Esophagus muscularis mucosa (tissue), 4 donors: Measurements from ENCODE around the gene NUP37. TPM values are rescaled to one million over a fixed set of nuclear protein-coding genes. Genes with fewer than 3 reads are reported as not detected.
"Not testable (repeated sequence)": the region's sequence is repeated elsewhere in the genome, so short reads cannot be mapped to it uniquely, and the experiment has no call there.

Experiments
- DNase-seq: peaks from one replicate; pipeline ENCODE4 v3.0.0-alpha.2; 2017; ENCODE audit errors: extremely low spot score
- H3K27ac ChIP-seq, 4 donors: fragments of 200-600 bp; sonication (generic); replicated peaks in 1 of 4; 1 replicate in 3 of 4; 2 replicates in 1 of 4; pipeline ENCODE4 v1.5.1; 2016 to 2019; ENCODE audit warnings: mild to moderate bottlenecking in 1 of 4
- H3K27me3 ChIP-seq, 4 donors: fragments of 200-600 bp; sonication (generic); one replicate each; pipeline versions ENCODE4 v1.5.1 to v1.6.0; 2016 to 2019
- H3K36me3 ChIP-seq, 4 donors: fragments of 200-600 bp; sonication (generic); one replicate each; pipeline ENCODE4 v1.5.1; 2016 to 2019
- H3K4me1 ChIP-seq, 4 donors: fragments of 200-600 bp; sonication (generic); one replicate each; pipeline ENCODE4 v1.5.1; 2016 to 2019
- H3K4me3 ChIP-seq, 4 donors: fragments of 200-600 bp; sonication (generic); 1 replicate in 2 of 4; 2 replicates in 2 of 4; pipeline ENCODE4 v1.5.1; 2016 to 2019; ENCODE audit warnings: mild to moderate bottlenecking in 4 of 4, moderate library complexity in 1 of 4
- H3K9me3 ChIP-seq, 4 donors: fragments of 200-600 bp; sonication (generic); 1 replicate in 3 of 4; 2 replicates in 1 of 4; pipeline ENCODE4 v1.5.1; 2016 to 2019
- EP300 ChIP-seq: sonication (generic); formaldehyde crosslinking; IDR thresholded peaks from one replicate; pipeline ENCODE4 v1.6.1; 2017; ENCODE audit warnings: antibody characterized with exemption
- POLR2A ChIP-seq: fragments of 450-650 bp; IDR thresholded peaks from one replicate; pipeline ENCODE4 v1.6.1; 2017; ENCODE audit warnings: antibody characterized with exemption, moderate library complexity, mild to moderate bottlenecking, low read depth
- POLR2AphosphoS5 ChIP-seq, 2 donors: sonication (generic); formaldehyde crosslinking; IDR thresholded peaks; one replicate each; pipeline ENCODE4 v1.6.1; 2017; ENCODE audit warnings: antibody characterized with exemption in 2 of 2
- WGBS: methylation state at CpG from one replicate; pipeline ENCODE4 v1.1.5; 2018; 5-methylcytosine and 5-hydroxymethylcytosine counted together
- intact Hi-C: fragments of 100-400 bp; cut with DNase I; formaldehyde crosslinking; loops from one replicate; pipeline ENCODE4 v1.15.1; 2023
- total RNA-seq, 4 donors: library from RNA; depleted of rRNA; stranded (reverse); fragments of >200 nt; gene quantifications; one replicate each; pipeline versions ENCODE4 v1.1.0 to v1.2.1, GENCODE V29; 2016
- TF ChIP-seq, protein P1 (sequence below), 3 experiments: fragments of 200-600 bp in 2 of 3; fragments of 450-650 bp in 1 of 3; sonication (generic) in 2 of 3; IDR thresholded peaks; one replicate each; pipeline ENCODE4 v1.5.1; 2017 to 2019; ENCODE audit warnings: antibody characterized with exemption in 3 of 3, mild to moderate bottlenecking in 2 of 3, moderate library complexity in 1 of 3

The NUP37 gene
- total RNA-seq, 4 donors from 2014 or later = 9.9 to 23.3 (median 15.4) TPM

GRCh38 chr12:102144221-102144620, 24.3 kb upstream of the NUP37 start:
- H3K4me1 ChIP-seq = no peaks in the 10 kb centered on the region
- DNase-seq = no peak
- H3K36me3 ChIP-seq = no peaks in the 10 kb centered on the region
- no peaks in the 10 kb centered on the region for H3K9me3 ChIP-seq
- intact Hi-C loops = no loop called here
- no peak for TF ChIP-seq POLR2A
- TF ChIP-seq, protein P1, sequence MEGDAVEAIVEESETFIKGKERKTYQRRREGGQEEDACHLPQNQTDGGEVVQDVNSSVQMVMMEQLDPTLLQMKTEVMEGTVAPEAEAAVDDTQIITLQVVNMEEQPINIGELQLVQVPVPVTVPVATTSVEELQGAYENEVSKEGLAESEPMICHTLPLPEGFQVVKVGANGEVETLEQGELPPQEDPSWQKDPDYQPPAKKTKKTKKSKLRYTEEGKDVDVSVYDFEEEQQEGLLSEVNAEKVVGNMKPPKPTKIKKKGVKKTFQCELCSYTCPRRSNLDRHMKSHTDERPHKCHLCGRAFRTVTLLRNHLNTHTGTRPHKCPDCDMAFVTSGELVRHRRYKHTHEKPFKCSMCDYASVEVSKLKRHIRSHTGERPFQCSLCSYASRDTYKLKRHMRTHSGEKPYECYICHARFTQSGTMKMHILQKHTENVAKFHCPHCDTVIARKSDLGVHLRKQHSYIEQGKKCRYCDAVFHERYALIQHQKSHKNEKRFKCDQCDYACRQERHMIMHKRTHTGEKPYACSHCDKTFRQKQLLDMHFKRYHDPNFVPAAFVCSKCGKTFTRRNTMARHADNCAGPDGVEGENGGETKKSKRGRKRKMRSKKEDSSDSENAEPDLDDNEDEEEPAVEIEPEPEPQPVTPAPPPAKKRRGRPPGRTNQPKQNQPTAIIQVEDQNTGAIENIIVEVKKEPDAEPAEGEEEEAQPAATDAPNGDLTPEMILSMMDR (IDR thresholded peaks at IDR 0.05) = no peak
- no peak for TF ChIP-seq EP300
- TF ChIP-seq POLR2AphosphoS5 (IDR thresholded peaks at IDR 0.05) = no peak
- no peaks in the 10 kb centered on the region for H3K27me3 ChIP-seq
- 65% methylated on average over 1 of the region's 1 CpG for WGBS
- no peak overlapping the region for H3K27ac ChIP-seq
- no peak overlapping the region for H3K4me3 ChIP-seq

DNA sequence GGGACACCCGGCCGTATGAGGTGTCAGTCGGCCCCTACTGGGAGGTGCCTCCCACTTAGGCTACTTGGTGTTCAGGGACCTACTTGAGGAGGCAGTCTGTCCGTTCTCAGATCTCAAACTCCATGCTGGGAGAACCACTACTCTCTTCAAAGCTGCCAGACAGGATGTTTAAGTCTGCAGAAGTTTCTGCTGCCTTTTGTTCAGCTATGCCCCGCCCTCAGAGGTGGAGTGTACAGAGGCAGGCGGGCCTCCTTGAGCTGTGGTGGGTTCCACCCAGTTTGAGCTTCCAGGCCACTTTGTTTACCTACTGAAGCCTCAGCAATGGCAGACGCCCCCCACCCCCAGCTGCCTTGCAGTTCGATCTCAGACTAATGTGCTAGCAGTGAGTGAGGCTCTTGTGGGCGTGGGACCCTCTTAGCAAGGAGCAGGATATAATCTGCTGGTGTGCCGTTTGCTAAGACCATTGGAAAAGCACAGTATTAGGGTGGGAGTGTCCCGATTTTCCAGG, 23.0 kb upstream of the NUP37 start:
- H3K9me3 ChIP-seq, H3K27ac ChIP-seq, intact Hi-C loops, H3K36me3 ChIP-seq, H3K27me3 ChIP-seq, H3K4me1 ChIP-seq, DNase-seq, H3K4me3 ChIP-seq: not testable (repeated sequence)
- WGBS = 94% methylated on average over 11 of the region's 11 CpGs

- H3K9me3 ChIP-seq, H3K36me3 ChIP-seq, DNase-seq, H3K27me3 ChIP-seq, H3K27ac ChIP-seq, H3K4me3 ChIP-seq, intact Hi-C loops, H3K4me1 ChIP-seq: not testable (repeated sequence)
- 97% methylated on average over 8 of the region's 8 CpGs for WGBS
These were observed 17.7 kb upstream of the NUP37 start for GRCh38 chr12:102137619-102138018.

DNA sequence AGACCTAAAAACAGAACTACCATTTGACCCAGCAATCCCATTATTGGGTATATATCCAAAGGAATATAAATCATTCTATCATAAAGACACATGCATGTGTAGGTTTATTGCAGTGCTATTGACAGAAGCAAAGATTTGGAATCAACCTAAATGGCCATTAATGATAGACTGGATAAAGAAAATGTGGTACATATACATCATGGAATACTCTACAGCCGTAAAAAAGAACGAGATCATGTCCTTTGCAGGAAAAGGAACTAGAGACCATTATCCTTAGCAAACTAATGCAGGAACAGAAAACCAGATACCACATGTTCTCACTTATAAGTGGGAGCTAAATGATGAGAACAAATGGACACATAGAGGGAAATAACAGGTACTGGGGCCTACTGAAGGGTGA, 11.5 kb upstream of the NUP37 start:
- H3K4me3 ChIP-seq, H3K27ac ChIP-seq, H3K27me3 ChIP-seq, H3K4me1 ChIP-seq, H3K9me3 ChIP-seq, intact Hi-C loops, DNase-seq, H3K36me3 ChIP-seq: not testable (repeated sequence)
- 97% methylated on average over 2 of the region's 2 CpGs for WGBS

DNA sequence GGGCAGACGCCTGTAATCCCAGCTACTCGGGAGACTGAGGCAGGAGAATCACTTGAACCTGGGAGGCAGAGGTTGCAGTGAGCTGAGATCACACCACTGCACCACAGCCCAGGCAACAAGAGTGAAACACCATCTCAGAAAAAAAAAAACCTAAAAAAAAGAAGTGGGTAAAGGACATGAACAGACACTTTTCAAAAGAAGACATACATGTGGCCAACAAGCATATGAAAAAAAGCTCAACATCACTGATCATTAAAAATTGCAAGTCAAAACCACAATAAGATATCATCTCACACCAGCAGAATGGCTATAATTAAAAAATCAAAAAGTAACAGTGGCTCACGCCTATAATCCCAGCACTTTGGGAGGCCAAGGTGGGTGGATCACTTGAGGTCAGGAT, 10.8 kb upstream of the NUP37 start:
- intact Hi-C loops, H3K4me1 ChIP-seq, H3K27me3 ChIP-seq, H3K4me3 ChIP-seq, DNase-seq, H3K9me3 ChIP-seq, H3K27ac ChIP-seq, H3K36me3 ChIP-seq: not testable (repeated sequence)
- WGBS = 92% methylated on average over 3 of the region's 3 CpGs

DNA sequence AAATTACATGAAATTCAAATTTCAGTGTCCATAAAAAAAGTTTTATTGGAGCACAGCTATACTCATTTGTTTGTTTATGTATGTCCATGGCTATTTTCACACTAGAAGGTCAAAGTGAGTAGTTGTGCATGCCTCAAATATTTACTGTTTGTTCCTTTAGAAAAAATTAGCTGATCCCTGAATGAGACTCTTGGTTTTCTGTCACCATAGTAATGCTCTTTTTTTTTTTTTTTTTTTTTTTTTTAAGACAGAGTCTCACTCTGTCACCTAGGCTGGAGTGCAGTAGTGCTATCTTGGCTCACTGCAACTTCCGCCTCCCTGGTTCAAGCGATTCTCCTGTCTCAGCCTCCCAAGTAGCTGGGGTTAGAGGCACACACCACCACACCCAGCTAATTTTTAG, 1.4 kb upstream of the NUP37 start:
- intact Hi-C loops, DNase-seq, H3K9me3 ChIP-seq, H3K27me3 ChIP-seq, H3K4me3 ChIP-seq, H3K27ac ChIP-seq: not testable (repeated sequence)
- 100% methylated on average over 2 of the region's 2 CpGs for WGBS
- H3K36me3 ChIP-seq = peaks cover 0 to 21% (median 8%) of the 10 kb centered on the region in 4 donors
- H3K4me1 ChIP-seq = peaks cover 15 to 20% (median 17%) of the 10 kb centered on the region in 4 donors

- H3K4me3 ChIP-seq = peak overlapping the region; percentile 67 to 87 (median 80)
- H3K36me3 ChIP-seq = peaks cover 0 to 26% (median 10%) of the 10 kb centered on the region in 4 donors
- DNase-seq = no peak
- H3K9me3 ChIP-seq = no peaks in the 10 kb centered on the region
- H3K27ac ChIP-seq = no peak overlapping the region
- no peaks in the 10 kb centered on the region for H3K27me3 ChIP-seq
- peaks cover 15 to 20% (median 17%) of the 10 kb centered on the region in 4 donors for H3K4me1 ChIP-seq
- 30% methylated on average over 4 of the region's 4 CpGs for WGBS
- intact Hi-C loops = no loop called here
- TF ChIP-seq, protein P1 (IDR thresholded peaks at IDR 0.05) = no peak
- TF ChIP-seq POLR2AphosphoS5 (IDR thresholded peaks at IDR 0.05) (no peak), EP300 (no peak), POLR2A (no peak)
These were observed 972 bp upstream of the NUP37 start for GRCh38 chr12:102120886-102121285.
